ENCODE data around the gene SH2D4B.
"Not testable (repeated sequence)": the region's sequence is repeated elsewhere in the genome, so short reads cannot be mapped to it uniquely, and the experiment has no call there.

Gene SH2D4B

GRCh38 chr10:80524190-80524909 is 13.4 kb upstream of the SH2D4B start:
- DNase-seq (ENCODE audit: low read depth, low spot score): no peak

- DNase-seq (ENCODE audit: low read depth, low spot score): no peak
These were observed 11.5 kb upstream of the SH2D4B start for GRCh38 chr10:80526218-80526617.

- DNase-seq (ENCODE audit: low read depth, low spot score): no peak
These were observed 11.0 kb upstream of the SH2D4B start for GRCh38 chr10:80526742-80527141.

GRCh38 chr10:80528185-80528700 is 9.5 kb upstream of the SH2D4B start:
- no peak for DNase-seq (ENCODE audit: low read depth, low spot score)

GRCh38 chr10:80528901-80529300 is 8.8 kb upstream of the SH2D4B start:
- DNase-seq (ENCODE audit: low read depth, low spot score): no peak

- no peak for DNase-seq (ENCODE audit: low read depth, low spot score)
These were observed 8.1 kb upstream of the SH2D4B start for GRCh38 chr10:80529604-80530003.

- no peak for DNase-seq (ENCODE audit: low read depth, low spot score)
These were observed 7.5 kb upstream of the SH2D4B start for GRCh38 chr10:80530251-80530650.

- DNase-seq (ENCODE audit: low read depth, low spot score): no peak
These were observed 6.9 kb upstream of the SH2D4B start for GRCh38 chr10:80530816-80531215.

- no peak for DNase-seq (ENCODE audit: low read depth, low spot score)
These were observed 5.1 kb upstream of the SH2D4B start for GRCh38 chr10:80532571-80532970.

- DNase-seq (ENCODE audit: low read depth, low spot score): not testable (repeated sequence)
These were observed 3.6 kb upstream of the SH2D4B start for GRCh38 chr10:80534059-80534458.

- not testable (repeated sequence) for DNase-seq (ENCODE audit: low read depth, low spot score)
These were observed 3.1 kb upstream of the SH2D4B start for GRCh38 chr10:80534646-80535045.

- DNase-seq (ENCODE audit: low read depth, low spot score): no peak
These were observed 1.9 kb upstream of the SH2D4B start for GRCh38 chr10:80535671-80536360.

- no peak for DNase-seq (ENCODE audit: low read depth, low spot score)
These were observed 1.3 kb upstream of the SH2D4B start for GRCh38 chr10:80536361-80536835.

GRCh38 chr10:80537086-80537735 is 491 bp upstream of the SH2D4B start:
- no peak for DNase-seq (ENCODE audit: low read depth, low spot score)

- no peak for DNase-seq (ENCODE audit: low read depth, low spot score)
These were observed 931 bp downstream of the SH2D4B start for GRCh38 chr10:80538481-80539185.

GRCh38 chr10:80539421-80540031 is 1.8 kb downstream of the SH2D4B start:
- no peak for DNase-seq (ENCODE audit: low read depth, low spot score)

GRCh38 chr10:80540136-80540535 is 2.4 kb downstream of the SH2D4B start:
- DNase-seq (ENCODE audit: low read depth, low spot score): no peak

GRCh38 chr10:80540618-80540980 is 2.9 kb downstream of the SH2D4B start:
- no peak for DNase-seq (ENCODE audit: low read depth, low spot score)

GRCh38 chr10:80540981-80541750 is 3.5 kb downstream of the SH2D4B start:
- DNase-seq (ENCODE audit: low read depth, low spot score): no peak

GRCh38 chr10:80542053-80542452 is 4.4 kb downstream of the SH2D4B start:
- DNase-seq (ENCODE audit: low read depth, low spot score): no peak
